GM19099 (cell line): Measurements from ENCODE around the gene CACNB3.

Experiments
- POLR2A ChIP-seq: IDR thresholded peaks from 3 replicates; pipeline ENCODE4 v1.6.1; 2011; ENCODE audit warnings: low read depth; ENCODE audit not compliant: insufficient read length; ENCODE audit errors: extremely low read depth

Gene CACNB3

DNA sequence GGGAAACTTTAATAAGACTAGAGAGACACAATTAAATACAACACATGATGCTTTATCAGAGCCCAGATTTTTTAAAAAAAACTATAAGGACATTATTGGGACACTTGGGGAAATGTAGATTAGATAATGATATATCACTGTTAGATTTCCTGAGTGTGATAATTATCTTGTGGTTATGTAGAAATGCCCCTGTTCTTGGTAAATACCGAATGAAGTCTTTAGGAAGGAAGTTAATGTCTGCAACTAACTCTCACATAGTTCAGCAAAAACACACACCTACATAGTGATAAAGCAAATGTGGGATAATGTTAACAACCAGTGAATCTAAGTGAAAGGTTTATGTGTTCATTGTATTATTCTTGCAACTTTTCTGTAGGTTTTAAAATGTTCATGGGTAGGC, 14.6 kb upstream of the CACNB3 start:
- TF ChIP-seq POLR2A, result no peak

DNA sequence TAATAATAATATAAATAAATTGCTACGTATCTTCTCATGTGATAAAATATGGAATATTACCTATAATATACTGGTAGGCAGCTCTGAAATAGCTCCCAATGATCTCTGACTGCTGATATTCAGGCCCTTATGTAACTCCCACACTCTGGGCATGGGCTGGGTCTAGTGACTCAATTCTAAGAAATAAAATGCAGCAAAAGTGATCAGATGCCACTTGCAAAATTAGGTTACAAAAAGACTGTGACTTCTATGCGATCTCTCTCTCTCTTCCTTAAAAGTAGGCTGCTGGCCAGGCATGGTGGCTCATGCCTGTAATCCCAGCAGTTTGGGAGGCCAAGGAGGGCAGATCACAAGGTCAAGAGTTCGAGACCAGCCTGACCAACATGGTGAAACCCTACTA, 10.3 kb upstream of the CACNB3 start:
- no peak for TF ChIP-seq POLR2A

DNA sequence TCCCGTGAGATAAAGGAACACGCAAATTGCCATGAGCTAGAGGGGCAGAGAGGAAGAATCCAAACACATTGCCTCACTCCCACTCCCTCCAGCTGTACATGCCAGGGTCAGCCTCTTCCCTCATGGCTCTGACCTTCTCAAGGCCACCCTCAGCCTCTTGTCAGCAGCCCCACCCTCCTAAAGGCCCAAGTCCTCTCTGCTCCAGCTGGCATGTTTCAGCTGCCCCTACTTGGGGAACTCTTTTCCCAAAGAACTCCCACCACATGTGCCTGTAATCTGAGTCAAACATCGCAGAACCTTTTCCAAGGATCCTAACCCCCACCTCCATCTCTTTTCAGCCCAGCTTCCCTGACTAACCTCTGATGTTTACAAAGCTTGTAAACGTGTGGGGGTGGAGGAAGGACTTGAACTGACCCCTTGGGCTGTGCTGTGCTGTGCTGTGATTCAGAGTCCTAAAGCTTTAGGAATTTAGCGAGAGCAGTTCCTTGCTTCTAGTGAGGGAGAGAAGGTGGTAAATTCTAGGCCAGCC, 7.3 kb upstream of the CACNB3 start:
- no peak for TF ChIP-seq POLR2A

DNA sequence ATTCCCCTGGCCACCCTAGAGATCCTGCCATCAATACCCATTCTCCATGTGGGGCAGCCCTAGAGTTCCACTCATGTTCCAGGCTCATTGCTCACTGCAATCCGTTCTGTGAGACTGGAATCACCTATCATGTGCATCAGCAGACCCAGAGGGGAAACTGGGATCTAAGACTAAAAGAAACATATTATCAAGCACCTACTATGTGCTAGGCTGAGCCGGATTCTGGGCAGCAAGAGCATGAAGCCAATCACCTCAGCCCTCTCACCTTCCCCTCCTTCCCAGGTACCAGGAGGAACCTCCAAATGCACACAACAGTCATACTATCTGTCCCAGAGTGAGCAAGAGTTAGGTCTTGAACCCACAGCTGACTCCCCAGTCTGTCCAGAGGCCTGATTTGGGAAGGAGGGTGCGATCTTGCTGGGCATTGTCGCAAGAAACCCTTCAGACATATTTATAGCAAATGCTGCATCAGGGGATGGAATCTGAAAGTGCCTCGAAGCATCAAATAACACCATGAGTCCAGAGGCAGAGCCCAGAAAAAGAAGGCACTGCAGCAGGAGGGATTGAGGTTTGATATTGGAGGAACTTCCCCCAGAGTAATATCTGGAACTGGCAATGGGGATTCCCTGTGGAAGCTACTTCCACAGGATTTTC, 6.7 kb upstream of the CACNB3 start:
- no peak for TF ChIP-seq POLR2A

DNA sequence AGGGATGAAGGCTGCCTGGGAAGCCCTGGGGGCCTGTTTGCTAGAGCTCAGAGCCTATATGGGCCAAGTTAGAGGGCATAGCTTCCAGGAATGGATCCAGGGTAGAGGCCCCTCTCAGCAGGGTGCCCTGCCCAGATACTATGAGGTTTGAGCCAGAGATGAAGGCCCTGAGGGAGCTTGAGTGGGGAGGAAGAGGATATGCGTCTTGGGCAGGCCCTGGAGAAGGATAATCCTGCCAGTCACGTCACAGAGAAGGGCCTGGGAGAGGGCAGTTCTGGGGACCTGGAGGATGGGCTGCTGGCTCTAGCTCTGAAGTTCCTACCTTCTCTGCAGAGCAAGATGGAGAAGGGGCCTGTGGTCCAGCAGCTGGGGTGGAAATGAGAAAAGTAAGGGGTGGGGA, 5.9 kb upstream of the CACNB3 start:
- no peak for TF ChIP-seq POLR2A

DNA sequence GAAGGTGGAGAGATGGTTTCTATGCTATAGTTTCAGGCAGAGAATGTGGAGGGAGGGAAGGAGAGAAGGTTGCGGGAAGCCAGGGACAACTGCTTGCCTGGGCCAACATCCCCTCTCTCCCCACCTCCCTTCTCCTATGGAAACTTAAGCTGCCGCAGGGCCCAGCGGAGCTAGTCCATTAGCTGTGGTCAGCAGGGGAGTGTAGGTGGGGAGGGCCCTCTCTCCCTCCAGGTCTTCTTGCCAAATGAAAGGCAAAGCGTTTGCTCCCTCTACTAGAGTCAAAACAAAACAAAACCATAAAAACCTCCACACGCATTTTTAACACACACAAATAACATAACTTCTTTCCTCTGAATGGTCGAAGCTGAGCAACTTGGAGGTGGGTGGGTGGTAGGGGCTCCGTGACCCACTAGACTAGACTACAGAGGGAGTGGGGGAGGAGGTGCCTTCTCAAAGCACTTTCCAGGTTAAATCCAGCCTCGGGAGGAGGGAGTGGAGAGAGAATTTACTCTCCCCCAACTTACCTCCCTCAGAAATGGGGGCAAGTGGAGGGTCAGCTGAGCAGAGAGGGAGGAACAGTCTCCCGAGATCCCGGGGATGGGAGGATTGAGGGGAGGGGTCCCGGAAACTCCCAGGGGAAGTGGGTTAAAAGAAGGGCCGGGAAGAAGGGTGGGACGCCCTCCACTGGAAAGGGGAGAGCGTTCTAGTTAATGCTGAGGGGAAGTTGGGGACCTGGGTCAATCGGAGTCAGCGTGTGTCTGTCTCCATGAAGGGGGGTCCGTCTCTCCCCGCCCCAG, 4.6 kb upstream of the CACNB3 start:
- no peak for TF ChIP-seq POLR2A

DNA sequence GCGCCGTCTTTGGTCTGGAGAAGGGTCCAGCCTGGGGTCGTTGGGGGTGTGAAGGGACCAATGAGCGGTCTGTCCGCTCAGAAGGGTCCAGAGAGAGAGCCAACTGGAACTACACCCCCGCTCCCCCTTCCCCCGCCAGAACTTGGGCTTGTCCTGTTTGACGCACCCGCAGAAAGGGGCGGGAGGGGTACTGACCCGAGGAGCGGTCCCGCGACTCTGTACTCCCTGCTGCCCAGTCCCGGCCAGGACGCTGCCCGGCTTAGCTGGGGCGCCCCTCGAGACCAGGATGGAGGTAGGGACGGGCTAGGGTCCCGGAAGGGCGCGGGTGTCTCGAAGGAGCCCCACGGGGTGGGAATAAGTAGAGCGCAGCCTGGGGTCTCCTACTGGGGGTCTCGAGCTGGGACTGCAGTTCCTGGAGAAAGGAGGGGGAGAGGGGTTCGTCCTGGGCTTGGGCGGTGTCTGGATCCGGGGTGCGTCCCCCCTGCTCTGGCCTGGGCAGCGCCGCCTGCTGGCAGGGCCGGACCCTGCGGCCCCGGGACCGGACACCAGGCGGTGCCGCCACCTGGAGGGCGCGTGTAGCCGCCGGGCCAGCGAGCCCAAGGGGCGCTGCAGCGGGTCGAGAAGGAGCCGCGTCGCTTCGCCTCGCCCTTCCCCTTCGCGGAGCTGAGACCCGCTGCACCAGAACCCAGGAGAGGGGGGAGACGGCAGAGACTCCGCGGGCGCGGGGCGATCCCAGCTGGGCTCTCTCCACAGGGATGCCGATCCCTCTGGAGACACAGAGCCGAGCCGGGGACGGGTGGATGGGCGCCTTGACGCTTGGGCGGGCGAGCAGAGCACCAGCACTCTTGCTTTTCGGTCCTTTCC, 3.8 kb upstream of the CACNB3 start:
- TF ChIP-seq POLR2A, result peak; percentile 59

DNA sequence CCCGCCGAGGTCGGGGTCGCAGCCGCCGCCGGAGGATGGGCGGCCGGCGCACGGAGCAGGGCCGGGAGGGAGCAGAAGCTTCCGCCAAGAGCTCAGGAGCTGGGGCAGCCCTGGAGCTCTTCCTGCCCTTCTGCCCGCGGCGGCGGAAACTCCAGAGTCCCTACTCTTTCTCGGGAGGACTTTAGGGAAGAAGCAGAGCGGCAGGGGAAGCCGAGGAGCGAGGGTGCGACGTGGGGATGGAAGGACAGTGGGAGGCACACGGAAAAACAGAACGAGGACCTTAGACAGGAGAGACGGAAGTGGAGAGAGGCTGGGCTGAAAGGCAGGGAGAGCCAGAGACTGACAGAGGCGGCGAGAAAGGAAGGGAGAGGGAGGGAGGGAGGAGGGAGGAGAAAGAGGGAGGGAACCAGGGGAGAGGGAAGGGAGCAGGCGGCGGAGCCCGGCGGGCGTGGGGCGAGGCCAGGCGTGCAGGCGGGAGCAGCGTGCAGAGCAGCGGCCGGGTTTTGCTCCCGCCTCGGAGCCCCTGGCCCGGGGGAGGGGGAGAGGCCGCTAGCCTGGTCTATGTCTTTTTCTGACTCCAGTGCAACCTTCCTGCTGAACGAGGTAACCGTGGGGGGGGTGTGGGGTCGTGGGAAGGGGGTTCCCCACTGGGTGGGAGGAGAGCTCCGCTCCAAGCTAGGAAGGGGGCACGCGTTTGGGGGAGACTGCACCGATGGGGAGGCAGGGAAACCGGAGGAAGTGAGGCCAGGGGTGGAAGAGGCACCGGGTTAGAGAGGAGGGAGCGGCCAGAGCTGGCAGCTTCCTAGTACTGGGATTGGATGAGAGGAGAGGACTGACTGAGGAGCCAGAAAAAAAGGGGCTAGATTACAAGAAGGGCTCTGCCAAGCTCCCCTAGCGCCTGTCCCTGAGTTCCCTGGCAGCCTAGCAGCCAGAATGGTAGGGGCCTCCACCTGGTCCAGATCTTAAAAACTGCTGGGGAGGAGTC, 2.9 kb upstream of the CACNB3 start:
- no peak for TF ChIP-seq POLR2A

DNA sequence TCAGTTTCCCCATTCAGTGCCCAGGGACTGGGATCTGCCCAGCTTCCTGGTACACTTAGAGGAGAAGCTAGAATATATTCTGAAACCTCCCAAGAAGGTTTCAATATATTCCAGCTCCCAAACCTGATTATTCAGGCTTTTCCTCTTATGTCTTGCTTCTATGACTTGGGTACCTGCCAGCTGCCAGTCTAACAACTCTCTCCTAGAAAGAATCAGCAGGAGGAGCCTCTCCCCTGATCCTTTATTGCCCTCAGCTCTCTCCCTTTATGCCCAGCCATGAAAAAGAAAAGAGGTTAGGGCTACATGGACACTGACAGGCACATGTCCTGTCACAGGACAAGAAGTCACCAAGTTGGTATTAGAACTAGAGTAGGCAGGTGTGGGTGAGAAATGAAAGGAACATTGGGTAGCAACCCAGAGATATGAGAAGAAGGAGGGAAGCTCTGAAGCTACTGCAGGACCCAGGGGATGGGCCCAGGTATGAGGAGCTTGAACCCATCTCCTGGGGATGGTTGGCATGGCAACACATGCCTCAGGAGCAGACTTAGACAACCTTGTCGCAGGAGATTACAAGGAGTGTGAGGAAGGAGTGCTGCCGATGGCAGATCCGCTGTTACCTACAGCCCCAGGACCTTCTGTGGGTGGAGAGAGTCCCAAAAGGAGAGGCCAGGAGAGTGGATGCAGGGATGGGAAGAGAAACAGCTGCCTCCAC, 2.0 kb upstream of the CACNB3 start:
- no peak for TF ChIP-seq POLR2A

DNA sequence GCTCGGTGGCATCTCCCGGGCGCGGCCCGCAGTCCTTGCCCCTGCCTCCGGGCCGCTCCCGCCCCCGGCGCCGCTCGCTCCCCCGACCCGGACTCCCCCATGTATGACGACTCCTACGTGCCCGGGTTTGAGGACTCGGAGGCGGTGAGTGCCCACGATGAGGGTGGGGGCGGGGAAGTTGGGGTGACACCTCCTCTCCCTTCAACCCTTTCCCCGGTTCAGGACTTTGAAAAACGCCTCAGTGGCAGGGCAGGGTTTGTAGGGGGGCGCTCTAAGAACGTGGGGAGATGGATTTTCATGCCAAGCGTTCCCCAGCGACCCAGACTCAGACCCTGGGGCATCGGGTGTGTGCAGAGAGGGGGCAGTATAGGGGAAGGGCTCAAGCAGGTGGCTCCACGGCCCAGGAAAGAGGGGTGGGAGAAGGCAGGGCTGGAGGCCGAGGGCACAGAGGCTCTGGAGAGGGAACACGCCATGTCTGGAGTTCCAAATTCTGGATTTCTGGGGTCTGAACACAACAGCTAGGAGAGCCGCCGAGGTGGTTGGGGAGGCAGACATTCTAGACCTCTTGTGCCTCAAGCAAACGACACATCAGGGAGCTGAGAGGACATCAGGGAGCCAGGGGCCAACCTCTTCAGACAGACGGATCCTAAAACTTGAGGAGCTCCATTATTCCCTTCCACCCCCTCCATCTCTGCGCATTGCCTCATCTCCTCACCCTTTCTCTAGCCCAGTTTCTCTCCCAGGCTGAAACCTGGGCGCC, 715 bp downstream of the CACNB3 start:
- TF ChIP-seq POLR2A, result no peak

DNA sequence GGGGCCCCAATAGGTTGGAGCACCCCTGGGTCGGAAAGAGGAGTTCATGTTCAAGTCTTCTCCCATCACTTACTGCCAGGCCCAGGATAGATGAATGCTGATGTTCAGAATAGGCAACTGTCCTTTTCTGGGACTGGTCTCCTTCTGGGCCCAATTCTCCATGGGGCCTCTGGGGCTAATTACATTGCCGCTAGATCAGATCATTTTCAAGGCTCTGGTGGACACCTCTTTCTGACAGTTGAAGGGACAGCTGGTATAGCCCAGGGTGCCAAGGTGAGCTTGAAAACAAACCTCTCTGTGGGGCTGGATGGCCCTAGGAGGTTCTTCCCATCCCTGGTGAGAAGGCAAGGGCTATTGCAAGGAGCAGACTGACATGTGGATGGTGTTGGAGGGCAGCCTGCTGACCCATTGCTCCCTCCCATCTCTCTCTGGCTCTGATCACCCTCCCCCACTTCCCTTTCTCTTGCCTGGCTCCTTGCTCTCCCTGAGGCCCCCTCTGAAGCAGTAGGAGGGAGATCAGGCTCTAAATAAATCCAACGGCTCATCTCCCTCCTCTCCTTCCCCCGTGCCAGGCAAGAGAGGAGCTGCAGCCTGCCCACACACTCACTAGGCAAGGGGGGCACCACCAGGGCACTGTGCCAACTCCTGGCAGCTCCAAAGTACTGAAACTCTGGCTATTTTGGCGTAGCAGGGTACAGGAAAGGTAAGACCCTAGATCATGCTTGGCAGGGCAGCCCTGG, 1.9 kb downstream of the CACNB3 start:
- TF ChIP-seq POLR2A, result no peak

DNA sequence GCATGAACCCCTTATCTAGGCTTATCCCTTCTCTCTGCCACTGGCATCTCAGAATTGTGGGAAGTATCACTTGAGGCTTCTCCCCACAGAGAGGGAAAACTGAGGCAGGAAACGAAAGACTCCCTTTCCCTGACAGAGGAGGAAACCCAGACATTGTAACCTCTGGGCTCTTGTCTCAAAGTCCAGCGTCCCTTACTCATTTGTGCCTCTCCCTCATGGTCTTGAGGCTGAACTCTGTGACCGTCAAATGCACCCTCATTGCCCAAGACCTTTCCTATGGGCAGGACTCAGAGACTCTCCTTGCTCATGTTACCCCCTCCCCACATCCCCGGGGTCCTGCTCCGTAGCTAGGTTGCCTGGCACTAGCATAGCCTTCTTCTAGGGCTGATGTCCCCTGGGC, 3.8 kb downstream of the CACNB3 start:
- no peak for TF ChIP-seq POLR2A

DNA sequence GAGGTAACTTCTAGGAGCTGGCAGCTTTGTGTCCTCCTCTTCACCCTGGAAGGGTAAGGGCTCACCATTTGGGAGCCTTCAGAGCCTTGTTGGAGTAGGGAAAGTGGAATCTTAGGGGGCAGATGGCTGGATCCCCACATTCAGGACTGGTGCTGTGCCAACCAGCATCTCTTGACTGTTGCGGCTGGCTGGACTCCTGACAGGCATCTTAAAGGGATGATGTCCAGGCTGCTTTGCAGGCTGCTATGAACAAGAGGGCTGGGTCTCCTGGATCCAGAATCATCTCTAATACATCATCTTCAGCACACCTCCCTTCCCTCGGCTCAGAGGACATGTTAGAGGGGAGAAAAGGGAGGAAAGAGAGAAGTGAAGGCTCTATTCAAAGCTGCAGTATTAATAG, 4.4 kb downstream of the CACNB3 start:
- no peak for TF ChIP-seq POLR2A

DNA sequence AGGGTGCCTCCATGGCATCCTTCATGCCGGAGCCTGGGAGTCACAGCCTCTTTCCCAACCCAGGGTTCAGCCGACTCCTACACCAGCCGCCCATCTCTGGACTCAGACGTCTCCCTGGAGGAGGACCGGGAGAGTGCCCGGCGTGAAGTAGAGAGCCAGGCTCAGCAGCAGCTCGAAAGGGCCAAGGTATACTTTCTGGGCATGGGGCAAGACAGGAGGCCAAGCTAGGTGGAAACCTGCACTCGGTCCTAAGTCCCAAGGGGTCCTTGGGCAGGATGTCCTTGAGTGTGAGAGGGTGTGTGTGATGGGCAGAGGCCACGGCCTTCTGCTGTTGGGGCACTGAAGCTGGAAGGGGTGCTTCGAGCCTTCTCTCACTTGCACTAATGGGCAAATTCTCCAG, 5.0 kb downstream of the CACNB3 start:
- no peak for TF ChIP-seq POLR2A
